Right lobe of liver (tissue), 4 donors: ENCODE measurements around the gene DSCAML1.

Source experiments
- POLR2A ChIP-seq: fragments of 450-650 bp; IDR thresholded peaks from one replicate; pipeline ENCODE4 v1.6.1; 2017; ENCODE audit warnings: antibody characterized with exemption, mild to moderate bottlenecking
- TF ChIP-seq, protein P1 (sequence below), 4 donors: fragments of 200-600 bp in 3 of 4; fragments of 450-650 bp in 1 of 4; IDR thresholded peaks; one replicate each; pipeline versions ENCODE4 v1.5.1 to v1.8.0; 2016 to 2022; ENCODE audit warnings: antibody characterized with exemption in 4 of 4, mild to moderate bottlenecking in 2 of 4
- donor health status: DM: no; HTN: no; CAD: no.
- donor health status: DM: no; HTN: no; CAD: no.
- donor health status: DM: no; HTN: yes; CAD: no.

DNA sequence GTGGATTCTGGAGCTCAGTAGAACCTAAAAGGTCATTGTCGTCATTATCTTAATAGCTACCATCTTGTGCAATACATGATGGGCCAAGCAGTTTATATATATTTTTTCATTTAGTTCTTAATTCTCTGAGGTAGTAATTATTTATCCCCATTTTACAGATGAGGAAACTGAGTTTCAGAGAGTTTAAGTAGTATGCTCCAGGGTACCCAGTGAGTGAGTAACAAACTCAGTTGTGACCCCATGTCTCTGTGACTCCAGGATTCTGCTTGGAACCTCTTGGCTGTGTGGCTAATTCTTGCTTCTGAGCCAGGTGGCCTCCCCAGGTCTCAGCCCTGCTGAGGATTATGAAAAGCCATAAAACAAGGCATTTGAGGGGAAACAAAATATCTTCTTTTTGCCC, 386.8 kb downstream of the DSCAML1 start:
- TF ChIP-seq, protein P1, sequence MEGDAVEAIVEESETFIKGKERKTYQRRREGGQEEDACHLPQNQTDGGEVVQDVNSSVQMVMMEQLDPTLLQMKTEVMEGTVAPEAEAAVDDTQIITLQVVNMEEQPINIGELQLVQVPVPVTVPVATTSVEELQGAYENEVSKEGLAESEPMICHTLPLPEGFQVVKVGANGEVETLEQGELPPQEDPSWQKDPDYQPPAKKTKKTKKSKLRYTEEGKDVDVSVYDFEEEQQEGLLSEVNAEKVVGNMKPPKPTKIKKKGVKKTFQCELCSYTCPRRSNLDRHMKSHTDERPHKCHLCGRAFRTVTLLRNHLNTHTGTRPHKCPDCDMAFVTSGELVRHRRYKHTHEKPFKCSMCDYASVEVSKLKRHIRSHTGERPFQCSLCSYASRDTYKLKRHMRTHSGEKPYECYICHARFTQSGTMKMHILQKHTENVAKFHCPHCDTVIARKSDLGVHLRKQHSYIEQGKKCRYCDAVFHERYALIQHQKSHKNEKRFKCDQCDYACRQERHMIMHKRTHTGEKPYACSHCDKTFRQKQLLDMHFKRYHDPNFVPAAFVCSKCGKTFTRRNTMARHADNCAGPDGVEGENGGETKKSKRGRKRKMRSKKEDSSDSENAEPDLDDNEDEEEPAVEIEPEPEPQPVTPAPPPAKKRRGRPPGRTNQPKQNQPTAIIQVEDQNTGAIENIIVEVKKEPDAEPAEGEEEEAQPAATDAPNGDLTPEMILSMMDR (IDR thresholded peaks at IDR 0.05) = no peak
- TF ChIP-seq POLR2A = no peak
